IMR-90 (cell line): Measurements from ENCODE around the gene RAB6A. TPM values are rescaled to one million over a fixed set of nuclear protein-coding genes. Genes with fewer than 3 reads are reported as not detected.

Experiments used
- ATAC-seq: fragments of 200-7000 bp; cut with Tn5 transposase; 2 replicates; pipeline ENCODE4 v1.9.1; 2020; ENCODE audit warnings: low read depth, mild to moderate bottlenecking, moderate library complexity
- Bru-seq: library from RNA; stranded (reverse); fragments of 400-500 nt; gene quantifications from one replicate; lab custom pipeline; 2021; lab: Mats Ljungman, UMichigan
- BruChase-seq, 2 experiments: library from RNA; stranded (reverse); fragments of 400-500 nt; gene quantifications; one replicate each; lab custom pipeline; 2021; lab: Mats Ljungman, UMichigan
- BruUV-seq: library from RNA; stranded (reverse); fragments of 400-500 nt; replicated peaks from 2 replicates; lab custom pipeline; 2021; lab: Mats Ljungman, UMichigan
- CTCF ChIA-PET: fragments of 300-600 bp; formaldehyde crosslinking; extraction: SDS; loops from one replicate; lab custom pipeline; 2021; ENCODE audit warnings: antibody characterized with exemption; lab: Yijun Ruan, JAX
- POLR2A ChIA-PET: fragments of 300-600 bp; sonication (Branson Sonifier 250); formaldehyde crosslinking; loops from one replicate; lab custom pipeline; 2022; ENCODE audit warnings: antibody characterized with exemption; ENCODE audit not compliant: unreplicated experiment; lab: Charles Lee
- DNase-seq: peaks from one replicate; pipeline ENCODE4 v3.0.0; 2013
- H2AFZ ChIP-seq: replicated peaks from 2 replicates; pipeline ENCODE3; 2013; ENCODE audit warnings: low read length, mild to moderate bottlenecking; ENCODE audit not compliant: poor library complexity
- H2AK5ac ChIP-seq: 2 replicates; pipeline ENCODE4 v1.6.1; 2013; ENCODE audit warnings: low read depth, low read length, inconsistent platforms
- H2AK9ac ChIP-seq: replicated peaks from 2 replicates; pipeline ENCODE3; 2013; ENCODE audit warnings: mild to moderate bottlenecking, low read depth, low read length, moderate library complexity; ENCODE audit not compliant: poor library complexity
- H2BK120ac ChIP-seq: 2 replicates; pipeline ENCODE4 v1.6.1; 2013; ENCODE audit warnings: low read depth, low read length, inconsistent platforms
- H2BK15ac ChIP-seq: 3 replicates; pipeline ENCODE4 v1.6.1; 2013; ENCODE audit warnings: low read depth, low read length, inconsistent platforms
- H2BK20ac ChIP-seq: 2 replicates; pipeline ENCODE4 v1.6.1; 2013; ENCODE audit warnings: low read depth, mild to moderate bottlenecking, inconsistent platforms, low read length, moderate library complexity
- H2BK5ac ChIP-seq: 2 replicates; pipeline ENCODE4 v1.6.1; 2013; ENCODE audit warnings: mild to moderate bottlenecking, low read depth, low read length, inconsistent platforms; ENCODE audit not compliant: poor library complexity, severe bottlenecking
- H3K14ac ChIP-seq: replicated peaks from 2 replicates; pipeline ENCODE4 v1.6.1; 2013; ENCODE audit warnings: low read depth, low read length, inconsistent platforms
- H3K18ac ChIP-seq: 2 replicates; pipeline ENCODE4 v1.6.1; 2013; ENCODE audit warnings: low read depth, low read length, control low read depth
- H3K23ac ChIP-seq: 2 replicates; pipeline ENCODE4 v1.6.1; 2013; ENCODE audit warnings: low read depth, low read length, inconsistent platforms
- H3K27ac ChIP-seq: 2 replicates; pipeline ENCODE4 v1.5.1; 2013; ENCODE audit warnings: mild to moderate bottlenecking, control low read depth, low read length; ENCODE audit not compliant: insufficient read depth
- H3K27me3 ChIP-seq: 2 replicates; pipeline ENCODE4 v1.6.1; 2013; ENCODE audit warnings: low read length; ENCODE audit not compliant: control insufficient read depth, insufficient read depth
- H3K36me3 ChIP-seq: 2 replicates; pipeline ENCODE4 v1.6.1; 2013; ENCODE audit warnings: low read length, mixed read lengths; ENCODE audit not compliant: control insufficient read depth, insufficient read depth
- H3K4ac ChIP-seq: 2 replicates; pipeline ENCODE4 v1.6.1; 2013; ENCODE audit warnings: low read depth, low read length, inconsistent platforms
- H3K4me1 ChIP-seq: 2 replicates; pipeline ENCODE4 v1.6.1; 2013; ENCODE audit warnings: low read length, mixed read lengths; ENCODE audit not compliant: control insufficient read depth, insufficient read depth
- H3K4me2 ChIP-seq: 2 replicates; pipeline ENCODE4 v1.6.1; 2013; ENCODE audit warnings: low read depth, mild to moderate bottlenecking, control low read depth, low read length, moderate library complexity
- H3K4me3 ChIP-seq: 2 replicates; pipeline ENCODE4 v1.5.1; 2013; ENCODE audit warnings: low read depth, mild to moderate bottlenecking, control low read depth, low read length, moderate library complexity; ENCODE audit not compliant: insufficient read depth
- H3K56ac ChIP-seq: 2 replicates; pipeline ENCODE4 v1.6.1; 2013; ENCODE audit warnings: low read length, inconsistent platforms; ENCODE audit not compliant: insufficient read depth; ENCODE audit errors: extremely low read depth
- H3K79me1 ChIP-seq, 2 experiments: 2 replicates each; pipeline ENCODE4 v1.6.1; 2013; ENCODE audit warnings: low read length in 2 of 2, inconsistent platforms in 1 of 2, low read depth in 1 of 2
- H3K9ac ChIP-seq: 2 replicates; pipeline ENCODE4 v1.6.1; 2013; ENCODE audit warnings: low read depth, low read length, control low read depth
- H3K9me1 ChIP-seq: 2 replicates; pipeline ENCODE4 v1.6.1; 2013; ENCODE audit warnings: low read length, inconsistent platforms; ENCODE audit not compliant: insufficient read depth
- H3K9me3 ChIP-seq: 2 replicates; pipeline ENCODE4 v1.6.1; 2013; ENCODE audit warnings: low read length; ENCODE audit not compliant: control insufficient read depth, insufficient read depth
- H4K20me1 ChIP-seq: 2 replicates; pipeline ENCODE4 v1.6.1; 2013; ENCODE audit warnings: low read length, inconsistent platforms; ENCODE audit not compliant: insufficient read depth
- H4K5ac ChIP-seq: 2 replicates; pipeline ENCODE4 v1.6.1; 2013; ENCODE audit warnings: mild to moderate bottlenecking, low read depth, low read length, control low read depth
- H4K8ac ChIP-seq, 2 experiments: 2 replicates each; pipeline ENCODE4 v1.6.1; 2013; ENCODE audit warnings: low read depth in 2 of 2, low read length in 2 of 2, control low read depth in 1 of 2, inconsistent platforms in 1 of 2
- H4K91ac ChIP-seq: 2 replicates; pipeline ENCODE4 v1.6.1; 2013; ENCODE audit warnings: low read depth, low read length, inconsistent platforms; ENCODE audit not compliant: insufficient read depth
- BHLHE40 ChIP-seq: fragments of 150-350 bp; IDR thresholded peaks from 2 replicates; pipeline ENCODE4 v1.6.1; 2016; ENCODE audit warnings: mild to moderate bottlenecking, low read depth, low read length
- CEBPB ChIP-seq: IDR thresholded peaks from 2 replicates; pipeline ENCODE4 v1.6.1; 2012; ENCODE audit warnings: low read depth, low read length, improper control_type of control experiment
- CHD1 ChIP-seq: IDR thresholded peaks from 2 replicates; pipeline ENCODE4 v1.6.1; 2012; ENCODE audit warnings: low read depth, low read length, improper control_type of control experiment
- ELK1 ChIP-seq: fragments of 150-350 bp; IDR thresholded peaks from 2 replicates; pipeline ENCODE4 v1.6.1; 2016; ENCODE audit warnings: low read depth, mild to moderate bottlenecking, low read length, moderate library complexity, borderline replicate concordance
- FOS ChIP-seq: fragments of 150-350 bp; IDR thresholded peaks from 2 replicates; pipeline ENCODE4 v1.6.1; 2016; ENCODE audit warnings: low read depth, low read length
- MAZ ChIP-seq: IDR thresholded peaks from 2 replicates; pipeline ENCODE4 v1.6.1; 2012; ENCODE audit warnings: low read depth, mild to moderate bottlenecking, low read length, improper control_type of control experiment, moderate library complexity, borderline replicate concordance
- MXI1 ChIP-seq: IDR thresholded peaks from 2 replicates; pipeline ENCODE4 v1.6.1; 2012; ENCODE audit warnings: low read depth, mild to moderate bottlenecking, low read length, moderate library complexity, borderline replicate concordance
- NFE2L2 ChIP-seq: fragments of 150-350 bp; IDR thresholded peaks from 2 replicates; pipeline ENCODE4 v1.6.1; 2016; ENCODE audit warnings: low read depth, mild to moderate bottlenecking, low read length
- POLR2A ChIP-seq: IDR thresholded peaks from 2 replicates; pipeline ENCODE4 v1.6.1; 2012; ENCODE audit warnings: mild to moderate bottlenecking, low read depth, low read length
- RCOR1 ChIP-seq: IDR thresholded peaks from 2 replicates; pipeline ENCODE4 v1.6.1; 2012; ENCODE audit warnings: mild to moderate bottlenecking, low read length, improper control_type of control experiment; ENCODE audit not compliant: insufficient replicate concordance
- RFX5 ChIP-seq: IDR thresholded peaks from 2 replicates; pipeline ENCODE4 v1.8.0; 2012; ENCODE audit warnings: low read depth, mild to moderate bottlenecking, low read length, moderate library complexity
- SMC3 ChIP-seq: fragments of 150-350 bp; IDR thresholded peaks from 2 replicates; pipeline ENCODE4 v1.6.1; 2016; ENCODE audit warnings: low read depth, mild to moderate bottlenecking, antibody characterized with exemption, low read length, moderate library complexity
- USF2 ChIP-seq: fragments of 150-350 bp; IDR thresholded peaks from 2 replicates; pipeline ENCODE4 v1.6.1; 2017; ENCODE audit warnings: mild to moderate bottlenecking, antibody characterized with exemption, low read length, low read depth
- WGBS, 2 experiments: methylation state at CpG; one replicate each; pipeline versions ENCODE4 v1.1.5 to v1.1.7; 2013; ENCODE audit warnings: missing lambda C conversion rate in 2 of 2; ENCODE audit not compliant: insufficient read length in 1 of 2; ENCODE audit errors: extremely low coverage in 2 of 2; 5-methylcytosine and 5-hydroxymethylcytosine counted together
- dilution Hi-C: fragments of 300-500 bp; cut with HindIII; formaldehyde crosslinking; loops from one replicate; pipeline ENCODE4 v1.14.3; 2018; ENCODE audit warnings: low sequenced_read_pairs; ENCODE audit not compliant: unreplicated experiment
- in situ Hi-C: fragments of 300-500 bp; cut with MboI; formaldehyde crosslinking; loops from 3 replicates; pipeline ENCODE4 v1.14.3; 2019; ENCODE audit warnings: low sequenced_read_pairs, inconsistent platforms, mixed read lengths
- intact Hi-C: fragments of 100-400 bp; cut with micrococcal nuclease; formaldehyde crosslinking; loops from 2 replicates; pipeline ENCODE4 v1.10.0; 2022
- long read RNA-seq: library from polyadenylated mRNA; unstranded; transcript quantifications from one replicate; pipeline ENCODE4 v2.0.0, GENCODE V29; 2021; ENCODE audit not compliant: unreplicated experiment
- polyA plus RNA-seq, 3 experiments: library from polyadenylated mRNA; depleted of rRNA; stranded (reverse); fragments of >200 nt; gene quantifications; 2 replicates each; pipeline ENCODE4 v1.2.3, GENCODE V29; 2012; ENCODE audit warnings: low replicate concordance in 1 of 3
- total RNA-seq: library from RNA; depleted of rRNA; stranded (reverse); fragments of >200 nt; gene quantifications from 2 replicates; pipeline ENCODE4 v1.2.3, GENCODE V29; 2012; rRNA removed

The RAB6A gene
- total RNA-seq (81.0 and 120 TPM in 2 replicates), polyA plus RNA-seq (2012; rRNA removed) (57.9 and 65.5 TPM in 2 replicates), Bru-seq, nascent RNA (percentile 92 among the genes with signal in this experiment), BruChase-seq, experiment 1, labeled RNA remaining after a 6-hour chase (percentile 97 among the genes with signal in this experiment), BruChase-seq, experiment 2, labeled RNA remaining after a 2-hour chase (percentile 92 among the genes with signal in this experiment)
- 71.4 and 74.7 TPM in 2 replicates for polyA plus RNA-seq (2012; cell fraction: cytosol; rRNA removed)
- 35.9 and 46.7 TPM in 2 replicates for polyA plus RNA-seq (2012; cell fraction: nucleus; rRNA removed; ENCODE audit: low replicate concordance)
- long read RNA-seq, transcript RAB6A-202 (8 exons, 3,085 nt): minor isoform, 11 of 57 reads
- long read RNA-seq, transcript RAB6A-201 (8 exons, 3,389 nt): major isoform, 25 of 57 reads
- long read RNA-seq, partial matches to known transcripts: 7 of 57 reads
- long read RNA-seq, other reads (novel, unspliced or antisense): 12 of 57 reads

DNA sequence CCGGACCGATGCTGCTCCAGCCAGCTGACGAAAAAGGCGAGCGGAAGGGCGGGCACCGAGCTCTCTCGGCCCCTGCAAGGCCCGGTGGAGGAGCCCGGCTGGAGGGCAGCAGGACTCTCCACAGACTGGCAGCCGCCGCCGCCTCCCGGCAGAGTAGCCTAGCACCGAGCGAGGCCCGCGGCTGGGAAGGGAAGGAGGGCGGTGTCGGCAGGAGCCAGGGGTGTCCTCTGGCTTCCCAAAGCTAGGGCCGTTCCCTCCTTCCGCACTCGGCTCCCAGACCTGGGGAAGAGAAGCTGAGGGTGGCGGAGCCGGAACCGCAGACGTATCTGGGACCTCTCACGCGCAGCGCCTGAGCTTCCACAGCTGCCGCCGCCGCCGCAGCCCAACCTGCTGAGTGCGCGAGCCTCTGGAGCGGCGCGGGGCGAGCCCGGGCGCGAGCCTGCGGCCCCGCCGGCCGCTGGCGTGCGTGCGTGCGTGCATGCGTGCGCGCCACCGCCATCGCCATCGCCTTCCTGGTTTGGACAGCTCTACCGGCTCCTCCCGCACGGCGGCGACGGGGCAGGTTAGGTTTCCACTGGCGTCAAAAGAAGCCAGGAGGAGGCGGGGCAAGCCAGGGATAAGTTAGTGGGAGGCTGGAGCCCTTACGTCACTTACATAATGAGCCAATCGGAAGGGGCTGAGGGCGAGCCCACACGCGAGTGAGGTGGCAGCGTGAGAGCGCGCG is at the start of gene RAB6A:
Gene RAB6A, minus strand, starts transcription at position 396 of the 724 bp plus-strand sequence. CDS start 439 bp downstream, outside the sequence.
- Histone ChIP-seq H3K23ac (peak within 1 kb of the TSS; percentile 94), H3K9ac (peak within 1 kb of the TSS; percentile 91), H2BK20ac (no peak within 1 kb of the TSS), H2AFZ (peak within 1 kb of the TSS; percentile 87), H3K18ac (peak within 1 kb of the TSS; percentile 62), H3K27me3 (no peaks in the 10 kb centered on the region), H4K91ac (peak within 1 kb of the TSS; percentile 81), H2AK9ac (peak within 1 kb of the TSS; percentile 93), H3K9me3 (no peaks in the 10 kb centered on the region), H2BK15ac (peak within 1 kb of the TSS; percentile 57; the same call in 1 of the 3 replicates), H3K4me3 (peak within 1 kb of the TSS; percentile 81), H2BK5ac (peak within 1 kb of the TSS; percentile 76), H2BK120ac (peak within 1 kb of the TSS; percentile 45), H3K4me2 (peak within 1 kb of the TSS; percentile 75), H3K27ac (peak within 1 kb of the TSS; percentile 92), H3K36me3 (no peaks in the 10 kb centered on the region), H3K9me1 (peaks cover 5% of the 10 kb centered on the region), H4K20me1 (peaks cover 38% of the 10 kb centered on the region), H3K56ac (peak within 1 kb of the TSS; percentile 77), H3K79me1 (peaks cover 0 to 28% of the 10 kb centered on the region in 2 experiments; a peak in 2 of 4 replicates), H3K4me1 (no peaks in the 10 kb centered on the region), H4K5ac (peak within 1 kb of the TSS; percentile 88), H4K8ac (peak within 1 kb of the TSS; percentile 95 to 99), H3K4ac (peak within 1 kb of the TSS; percentile 86), H3K14ac (peak within 1 kb of the TSS; percentile 93), H2AK5ac (peak within 1 kb of the TSS; percentile 89)
- CTCF ChIA-PET: interaction anchor here (1.0 kb wide), 1 partner anchor 19 kb away, joined by 4 read pairs; no protein-coding TSS in a partner anchor
- dilution Hi-C loops: no loop called here
- ATAC-seq (peak; percentile 94), DNase-seq (peak; percentile 100)
- WGBS, 2 experiments: 1% methylated on average over 42 of the region's 74 CpGs; no CpG with 5 or more reads in 1 of the 2 experiments
- POLR2A ChIA-PET: interaction anchor here (2.3 kb wide), 1 partner anchor 18 kb away, joined by 11 read pairs; no protein-coding TSS in a partner anchor
- in situ Hi-C loops: no loop called here
- intact Hi-C loops: loop anchor here (1.0 kb wide), 3 partner anchors 18 to 170 kb away; partner anchors contain the start of genes COA4 and PAAF1
- TSS peak; percentile 69 for BruUV-seq
- TF ChIP-seq CEBPB (peak; percentile 71), MAZ (no peak), BHLHE40 (peak; percentile 73), CHD1 (0 out of 2 replicates have a peak, but pooled peaks have one; percentile 13), MXI1 (peak; percentile 80; the same call in 1 of the 2 replicates), SMC3 (peak; percentile 23; the same call in 1 of the 2 replicates), NFE2L2 (no peak), ELK1 (no peak), POLR2A (peak; percentile 81), RCOR1 (no peak), FOS (0 out of 2 replicates have a peak, but pooled peaks have one; percentile 10), RFX5 (0 out of 2 replicates have a peak, but pooled peaks have one; percentile 53), USF2 (no peak)
